DND-41 (cell line): ENCODE measurements around the gene CAMKV.

Source experiments
- ATAC-seq: fragments of 200-7000 bp; cut with Tn5 transposase; 3 replicates; pipeline ENCODE4 v1.9.1; 2021; ENCODE audit warnings: low read depth; ENCODE audit not compliant: insufficient read depth
- DNase-seq: peaks from one replicate; pipeline ENCODE4 v3.0.0-alpha.2; 2020
- H2AFZ ChIP-seq: 2 replicates; pipeline ENCODE4 v1.6.0; 2012; ENCODE audit warnings: low read depth, low read length
- H3K27ac ChIP-seq: 2 replicates; pipeline ENCODE4 v1.5.1; 2012; ENCODE audit warnings: low read length, inconsistent platforms
- H3K27me3 ChIP-seq: fragments of 200-600 bp; sonication (generic); 2 replicates; pipeline ENCODE4 v1.6.0; 2012; ENCODE audit warnings: low read length, mild to moderate bottlenecking, inconsistent platforms; ENCODE audit not compliant: insufficient read depth, poor library complexity
- H3K36me3 ChIP-seq: 2 replicates; pipeline ENCODE4 v1.5.1; 2012; ENCODE audit warnings: low read length, inconsistent platforms; ENCODE audit not compliant: insufficient read depth
- H3K4me1 ChIP-seq: 2 replicates; pipeline ENCODE4 v1.5.1; 2012; ENCODE audit warnings: mild to moderate bottlenecking, low read length; ENCODE audit not compliant: insufficient read depth
- H3K4me2 ChIP-seq: 2 replicates; pipeline ENCODE4 v1.6.0; 2012; ENCODE audit warnings: mild to moderate bottlenecking, moderate library complexity, low read length, inconsistent platforms; ENCODE audit not compliant: insufficient read depth
- H3K4me3 ChIP-seq, 2 experiments: fragments of 200-600 bp in 1 of 2; shearing (Covaris generic) in 1 of 2; 2 replicates each; pipeline ENCODE4 v1.5.1; 2012 to 2016; ENCODE audit warnings: inconsistent platforms in 2 of 2, low read length in 2 of 2, mild to moderate bottlenecking in 2 of 2, low read depth in 1 of 2, moderate library complexity in 1 of 2
- H3K79me2 ChIP-seq: 2 replicates; pipeline ENCODE4 v1.6.0; 2012; ENCODE audit warnings: low read length, inconsistent platforms; ENCODE audit not compliant: insufficient read depth
- H3K9ac ChIP-seq: 2 replicates; pipeline ENCODE4 v1.6.0; 2012; ENCODE audit warnings: low read depth, mild to moderate bottlenecking, inconsistent platforms, low read length, moderate library complexity
- H3K9me3 ChIP-seq: 2 replicates; pipeline ENCODE4 v1.5.1; 2012; ENCODE audit warnings: low read length, moderate library complexity, mild to moderate bottlenecking, inconsistent platforms; ENCODE audit not compliant: insufficient read depth, severe bottlenecking
- H4K20me1 ChIP-seq: 2 replicates; pipeline ENCODE4 v1.6.0; 2012; ENCODE audit warnings: low read length; ENCODE audit not compliant: insufficient read depth
- CTCF ChIP-seq: IDR thresholded peaks from 2 replicates; pipeline ENCODE4 v1.5.1; 2012; ENCODE audit warnings: borderline replicate concordance, low read length, moderate library complexity, mild to moderate bottlenecking; ENCODE audit not compliant: poor library complexity, severe bottlenecking; ENCODE audit errors: extremely low read depth
- EZH2 ChIP-seq: IDR thresholded peaks from 3 replicates; pipeline ENCODE4 v1.6.1; 2012; ENCODE audit warnings: borderline replicate concordance, low read depth, mild to moderate bottlenecking, moderate library complexity, low read length, inconsistent platforms; ENCODE audit not compliant: severe bottlenecking

CAMKV gene

GRCh38 chr3:49896345-49896744, 26.6 kb upstream of the CAMKV start:
- Histone ChIP-seq H3K4me3 (no peak overlapping the region), H3K4me2 (no peak overlapping the region), H3K27me3 (no peaks in the 10 kb centered on the region), H3K27ac (no peak overlapping the region), H3K79me2 (no peaks in the 10 kb centered on the region), H3K36me3 (no peaks in the 10 kb centered on the region), H3K9ac (no peak overlapping the region), H3K9me3 (no peaks in the 10 kb centered on the region), H2AFZ (no peak overlapping the region), H3K4me1 (peaks cover 5% of the 10 kb centered on the region), H4K20me1 (no peaks in the 10 kb centered on the region)
- TF ChIP-seq EZH2 (no peak), CTCF (no peak)
- no peak for DNase-seq
- no peak for ATAC-seq

- no peaks in the 10 kb centered on the region for H4K20me1 ChIP-seq
- TF ChIP-seq CTCF (no peak), EZH2 (no peak)
- H3K4me1 ChIP-seq, result no peaks in the 10 kb centered on the region; the same call in 1 of the 2 replicates
- H3K27me3 ChIP-seq, result no peaks in the 10 kb centered on the region
- H3K4me3 ChIP-seq, result no peak overlapping the region
- H3K27ac ChIP-seq, result no peak overlapping the region
- ATAC-seq (no peak), DNase-seq (no peak)
- no peaks in the 10 kb centered on the region for H3K9me3 ChIP-seq
- H3K9ac ChIP-seq, result no peak overlapping the region
- no peaks in the 10 kb centered on the region for H3K79me2 ChIP-seq
- H2AFZ ChIP-seq, result no peak overlapping the region
- H3K36me3 ChIP-seq, result no peaks in the 10 kb centered on the region
- H3K4me2 ChIP-seq, result no peak overlapping the region
These were observed 26.1 kb upstream of the CAMKV start for GRCh38 chr3:49895791-49896190.

GRCh38 chr3:49889296-49889695, 19.6 kb upstream of the CAMKV start:
- no peak overlapping the region for H3K9ac ChIP-seq

More at GRCh38 chr3:49889296-49889695, 19.6 kb upstream of the CAMKV start:
- Histone ChIP-seq H2AFZ (no peak overlapping the region), H3K36me3 (no peaks in the 10 kb centered on the region), H3K27ac (no peak overlapping the region), H3K4me2 (no peak overlapping the region), H3K9me3 (no peaks in the 10 kb centered on the region), H4K20me1 (no peaks in the 10 kb centered on the region; the same call in 1 of the 2 replicates), H3K4me1 (no peaks in the 10 kb centered on the region), H3K79me2 (no peaks in the 10 kb centered on the region), H3K27me3 (no peaks in the 10 kb centered on the region), H3K4me3 (no peak overlapping the region)
- DNase-seq (no peak), ATAC-seq (no peak)
- no peak for TF ChIP-seq CTCF
- no peak for TF ChIP-seq EZH2
